Esophagus (tissue), 2 donors: ENCODE data around the gene COPS9. TPM values are rescaled to one million over a fixed set of nuclear protein-coding genes. Genes with fewer than 3 reads are reported as not detected.

Experiments used
- H3K27ac ChIP-seq, 2 donors: one replicate each; pipeline ENCODE4 v1.5.1; 2013; ENCODE audit warnings: low read depth in 2 of 2, mild to moderate bottlenecking in 2 of 2, inconsistent platforms in 1 of 2, low read length in 1 of 2, moderate library complexity in 1 of 2
- H3K27me3 ChIP-seq, 2 donors: one replicate each; pipeline ENCODE4 v1.6.1; 2013; ENCODE audit warnings: low read length in 2 of 2, control low read depth in 1 of 2, mild to moderate bottlenecking in 1 of 2; ENCODE audit not compliant: insufficient read depth in 2 of 2, control insufficient read depth in 1 of 2
- H3K36me3 ChIP-seq, 2 donors: one replicate each; pipeline ENCODE4 v1.6.1; 2013; ENCODE audit warnings: low read length in 1 of 2; ENCODE audit not compliant: control insufficient read depth in 2 of 2, insufficient read depth in 2 of 2
- H3K4me1 ChIP-seq, 2 donors: one replicate each; pipeline ENCODE4 v1.6.1; 2013; ENCODE audit warnings: low read length in 1 of 2; ENCODE audit not compliant: control insufficient read depth in 2 of 2, insufficient read depth in 2 of 2
- H3K4me3 ChIP-seq, 2 donors: one replicate each; pipeline ENCODE4 v1.5.1; 2013; ENCODE audit warnings: low read length in 2 of 2, mild to moderate bottlenecking in 2 of 2, low read depth in 1 of 2, moderate library complexity in 1 of 2
- H3K9me3 ChIP-seq, 2 donors: one replicate each; pipeline ENCODE4 v1.6.1; 2013; ENCODE audit warnings: mild to moderate bottlenecking in 2 of 2, low read depth in 1 of 2, low read length in 1 of 2, moderate library complexity in 1 of 2; ENCODE audit not compliant: control insufficient read depth in 2 of 2, insufficient read depth in 1 of 2
- WGBS, 2 donors: extraction: QIAGEN DNeasy Blood & Tissue Kit; methylation state at CpG; one replicate each; pipeline ENCODE4 v1.1.7; 2013; 5-methylcytosine and 5-hydroxymethylcytosine counted together
- polyA plus RNA-seq, 2 donors: library from polyadenylated mRNA; stranded (reverse); fragments of 200-250 nt; gene quantifications; one replicate each; pipeline ENCODE4 v1.2.3, GENCODE V29; 2013
- donor health status: healthy with polysubstance abuse.
- donor health status: Bipolar disorder and iron deficiency.

COPS9 gene
- polyA plus RNA-seq, 2 donors, result 240 to 270 TPM

DNA sequence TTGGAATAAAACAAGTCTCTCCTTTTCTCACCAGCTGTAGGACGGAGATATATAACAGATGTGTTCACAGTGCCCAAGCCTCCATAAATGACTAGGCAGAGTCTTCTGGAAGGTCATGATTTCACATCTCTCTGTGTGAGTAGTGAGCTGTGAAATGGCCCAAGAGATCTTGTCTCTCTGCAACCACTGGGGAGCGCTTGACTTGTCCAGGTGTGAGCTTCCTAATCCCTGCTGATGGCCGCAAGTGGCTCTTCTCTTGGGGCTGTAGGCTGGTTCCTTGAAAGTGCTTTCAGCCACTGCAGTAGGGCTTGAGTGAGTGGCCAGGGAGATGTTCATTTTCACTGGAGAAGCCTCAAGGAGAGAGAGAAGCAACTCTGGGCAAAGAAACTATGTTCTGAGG lies 42.5 kb upstream of the COPS9 start:
- H3K4me1 ChIP-seq, result peaks cover 0 to 6% of the 10 kb centered on the region in 2 donors
- no peaks in the 10 kb centered on the region for H3K9me3 ChIP-seq
- WGBS, 2 donors, result 82 to 85% methylated on average over 3 of the region's 3 CpGs
- H3K27me3 ChIP-seq, result no peaks in the 10 kb centered on the region
- no peak overlapping the region for H3K4me3 ChIP-seq
- H3K27ac ChIP-seq, result no peak overlapping the region
- no peaks in the 10 kb centered on the region for H3K36me3 ChIP-seq

- Histone ChIP-seq H3K27me3 (no peaks in the 10 kb centered on the region), H3K9me3 (no peaks in the 10 kb centered on the region), H3K4me1 (peaks cover 0 to 2% of the 10 kb centered on the region in 2 donors), H3K36me3 (no peaks in the 10 kb centered on the region), H3K4me3 (no peak overlapping the region), H3K27ac (no peak overlapping the region)
- 70 to 72% methylated on average over 7 of the region's 7 CpGs for WGBS, 2 donors
Observed at GRCh38 chr2:240174496-240174895, 38.4 kb upstream of the COPS9 start.

DNA sequence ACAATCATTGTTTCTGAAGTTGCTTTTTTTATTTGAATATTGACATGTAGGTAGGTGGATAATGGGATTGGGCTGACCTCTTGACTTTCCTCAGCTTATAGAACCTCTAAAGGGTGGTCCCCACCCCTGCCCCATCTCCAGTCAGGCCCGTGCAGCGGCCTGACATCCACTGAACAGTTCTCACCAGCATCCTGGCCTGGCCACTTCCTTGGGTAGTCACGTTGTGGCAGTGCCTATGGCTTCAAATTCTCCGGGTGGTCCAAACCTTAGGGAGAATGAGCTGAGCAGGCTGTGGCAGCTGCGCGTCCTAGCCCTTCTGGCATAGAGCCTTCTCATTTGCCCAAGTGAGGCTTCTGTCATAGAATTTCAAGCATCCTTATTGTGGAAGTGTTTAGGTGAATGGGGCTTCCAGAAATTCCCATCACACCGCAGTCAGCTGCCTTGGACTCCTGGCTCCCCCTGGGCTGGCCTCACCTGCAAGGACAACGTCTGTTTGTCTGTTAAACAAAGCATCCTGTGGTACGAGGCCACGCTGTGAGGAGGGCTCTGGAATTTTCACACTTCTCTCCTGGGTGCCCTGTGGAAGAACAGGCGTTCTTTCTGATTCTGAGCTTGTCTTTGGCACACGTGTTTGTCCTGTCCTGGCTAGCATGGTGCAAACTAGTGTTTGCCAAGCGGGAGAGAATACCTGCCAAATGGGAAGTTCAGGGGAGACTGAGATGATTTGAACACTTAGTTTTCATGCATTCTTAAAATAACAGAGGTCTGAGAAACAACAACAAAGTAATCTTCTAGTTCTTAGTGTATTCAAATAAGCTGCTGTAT lies 36.2 kb upstream of the COPS9 start:
- Histone ChIP-seq H3K9me3 (no peaks in the 10 kb centered on the region), H3K4me3 (no peak overlapping the region), H3K4me1 (no peaks in the 10 kb centered on the region), H3K27me3 (no peaks in the 10 kb centered on the region), H3K27ac (no peak overlapping the region), H3K36me3 (no peaks in the 10 kb centered on the region)
- 65% methylated on average over 13 of the region's 13 CpGs for WGBS, 2 donors

DNA sequence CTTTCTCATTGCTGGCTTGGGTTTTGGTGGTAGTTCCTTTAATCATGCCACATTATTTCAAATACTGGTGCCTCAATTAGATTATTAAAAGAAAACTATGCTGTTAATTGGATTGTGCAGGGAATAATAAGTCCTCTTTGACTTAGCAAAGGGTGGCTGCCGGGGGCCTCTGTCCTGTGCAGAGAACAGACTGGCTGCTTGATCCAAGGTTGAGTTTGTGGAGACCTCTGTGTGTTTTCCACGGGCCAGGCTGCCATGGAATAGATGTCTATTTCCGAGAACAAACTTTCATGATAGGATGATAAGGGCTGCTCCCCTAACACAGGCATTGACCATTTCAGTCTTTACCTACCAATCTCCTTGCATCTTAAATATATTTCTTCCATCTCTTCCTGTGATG lies 34.8 kb upstream of the COPS9 start:
- no peak overlapping the region for H3K27ac ChIP-seq
- H3K27me3 ChIP-seq, result no peaks in the 10 kb centered on the region
- H3K36me3 ChIP-seq, result no peaks in the 10 kb centered on the region
- 75 to 76% methylated on average over 3 of the region's 3 CpGs for WGBS, 2 donors
- H3K4me3 ChIP-seq, result no peak overlapping the region
- H3K4me1 ChIP-seq, result no peaks in the 10 kb centered on the region
- no peaks in the 10 kb centered on the region for H3K9me3 ChIP-seq

- no peaks in the 10 kb centered on the region for H3K36me3 ChIP-seq
Observed at GRCh38 chr2:240170354-240170735, 34.2 kb upstream of the COPS9 start.

GRCh38 chr2:240169486-240170353 lies 33.6 kb upstream of the COPS9 start:
- 80 to 83% methylated on average over 15 of the region's 15 CpGs for WGBS, 2 donors
- no peaks in the 10 kb centered on the region for H3K4me1 ChIP-seq
- no peak overlapping the region for H3K4me3 ChIP-seq
- no peak overlapping the region for H3K27ac ChIP-seq
- no peaks in the 10 kb centered on the region for H3K27me3 ChIP-seq
- no peaks in the 10 kb centered on the region for H3K36me3 ChIP-seq
- no peaks in the 10 kb centered on the region for H3K9me3 ChIP-seq

More at GRCh38 chr2:240170354-240170735, 34.2 kb upstream of the COPS9 start:
- H3K27me3 ChIP-seq, result no peaks in the 10 kb centered on the region
- 47 to 49% methylated on average over 6 of the region's 6 CpGs for WGBS, 2 donors
- no peak overlapping the region for H3K4me3 ChIP-seq
- H3K4me1 ChIP-seq, result no peaks in the 10 kb centered on the region
- no peak overlapping the region for H3K27ac ChIP-seq
- no peaks in the 10 kb centered on the region for H3K9me3 ChIP-seq

DNA sequence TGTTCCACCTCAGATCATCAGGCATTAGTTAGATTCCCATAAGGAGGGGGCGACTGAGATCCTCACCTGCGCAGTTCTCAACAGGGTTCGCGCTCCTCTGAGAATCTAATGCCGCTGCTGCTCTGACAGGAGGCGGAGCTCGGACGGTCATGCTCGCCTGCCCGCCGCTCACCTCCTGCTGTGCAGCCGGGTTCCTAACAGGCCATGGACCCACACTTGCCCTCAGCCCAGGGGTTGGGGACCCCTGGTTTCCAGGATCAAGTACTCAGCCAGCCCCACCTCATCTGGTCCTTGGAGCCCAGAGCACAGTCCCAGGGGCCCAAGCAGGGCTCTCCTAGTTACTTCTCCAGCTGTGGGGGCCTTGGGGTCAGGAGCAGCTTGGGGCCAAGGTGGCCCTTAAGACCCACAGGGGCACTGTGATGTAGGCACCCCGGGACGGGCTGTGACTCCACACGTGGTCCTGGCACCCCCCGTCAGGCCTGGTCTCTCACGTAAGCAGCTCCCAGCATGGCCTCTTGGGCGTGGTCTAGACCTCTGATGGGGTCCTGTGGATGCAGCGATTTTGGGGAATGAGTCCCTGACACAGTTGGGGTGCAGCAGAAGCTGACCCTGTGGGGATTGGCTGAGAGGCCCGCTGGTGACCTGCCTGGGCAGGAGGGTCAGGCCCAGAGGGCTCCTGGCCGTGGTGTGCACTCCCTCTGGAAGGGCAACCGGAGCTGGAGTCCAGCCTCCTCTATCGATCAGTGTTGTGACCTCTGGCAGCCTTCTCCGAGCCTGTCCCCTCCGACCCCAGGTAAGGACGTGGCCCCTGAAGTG lies 32.6 kb upstream of the COPS9 start:
- 85 to 92% methylated on average over 26 of the region's 26 CpGs for WGBS, 2 donors
- no peaks in the 10 kb centered on the region for H3K36me3 ChIP-seq
- H3K4me3 ChIP-seq, result no peak overlapping the region
- H3K27ac ChIP-seq, result no peak overlapping the region
- H3K4me1 ChIP-seq, result no peaks in the 10 kb centered on the region
- no peaks in the 10 kb centered on the region for H3K9me3 ChIP-seq
- no peaks in the 10 kb centered on the region for H3K27me3 ChIP-seq

GRCh38 chr2:240168041-240168440 lies 31.9 kb upstream of the COPS9 start:
- H3K4me1 ChIP-seq, result no peaks in the 10 kb centered on the region
- no peaks in the 10 kb centered on the region for H3K9me3 ChIP-seq
- 82 to 91% methylated on average over 17 to 18 of the region's 18 CpGs for WGBS, 2 donors
- no peaks in the 10 kb centered on the region for H3K27me3 ChIP-seq
- no peak overlapping the region for H3K27ac ChIP-seq
- H3K36me3 ChIP-seq, result no peaks in the 10 kb centered on the region
- no peak overlapping the region for H3K4me3 ChIP-seq

- Histone ChIP-seq H3K27ac (no peak overlapping the region), H3K36me3 (no peaks in the 10 kb centered on the region), H3K4me1 (no peaks in the 10 kb centered on the region), H3K4me3 (no peak overlapping the region), H3K9me3 (no peaks in the 10 kb centered on the region), H3K27me3 (no peaks in the 10 kb centered on the region)
- 81 to 90% methylated on average over 9 of the region's 9 CpGs for WGBS, 2 donors
Observed at GRCh38 chr2:240167588-240167880, 31.4 kb upstream of the COPS9 start.
